Mononuclear cell (primary cell): Measurements from ENCODE around the gene AOC3. TPM values are rescaled to one million over a fixed set of nuclear protein-coding genes. Genes with fewer than 3 reads are reported as not detected.

ENCODE experiments used
- H3K27me3 ChIP-seq: 2 replicates; pipeline ENCODE4 v1.6.0; 2011; ENCODE audit warnings: low read length, control low read depth; ENCODE audit not compliant: insufficient read depth
- H3K4me1 ChIP-seq: 2 replicates; pipeline ENCODE4 v1.5.1; 2011; ENCODE audit warnings: mild to moderate bottlenecking, low read length, control low read depth; ENCODE audit not compliant: insufficient read depth
- H3K4me3 ChIP-seq: 2 replicates; pipeline ENCODE4 v1.5.1; 2011; ENCODE audit warnings: mild to moderate bottlenecking, low read length, moderate library complexity
- H3K9me3 ChIP-seq: 2 replicates; pipeline ENCODE4 v1.5.1; 2011; ENCODE audit warnings: low read depth, mild to moderate bottlenecking, control low read depth, low read length
- total RNA-seq: library from RNA; depleted of rRNA; stranded (reverse); fragments of >200 nt; gene quantifications from one replicate; pipeline ENCODE4 v1.2.3, GENCODE V29; 2012

AOC3 gene, protein sequence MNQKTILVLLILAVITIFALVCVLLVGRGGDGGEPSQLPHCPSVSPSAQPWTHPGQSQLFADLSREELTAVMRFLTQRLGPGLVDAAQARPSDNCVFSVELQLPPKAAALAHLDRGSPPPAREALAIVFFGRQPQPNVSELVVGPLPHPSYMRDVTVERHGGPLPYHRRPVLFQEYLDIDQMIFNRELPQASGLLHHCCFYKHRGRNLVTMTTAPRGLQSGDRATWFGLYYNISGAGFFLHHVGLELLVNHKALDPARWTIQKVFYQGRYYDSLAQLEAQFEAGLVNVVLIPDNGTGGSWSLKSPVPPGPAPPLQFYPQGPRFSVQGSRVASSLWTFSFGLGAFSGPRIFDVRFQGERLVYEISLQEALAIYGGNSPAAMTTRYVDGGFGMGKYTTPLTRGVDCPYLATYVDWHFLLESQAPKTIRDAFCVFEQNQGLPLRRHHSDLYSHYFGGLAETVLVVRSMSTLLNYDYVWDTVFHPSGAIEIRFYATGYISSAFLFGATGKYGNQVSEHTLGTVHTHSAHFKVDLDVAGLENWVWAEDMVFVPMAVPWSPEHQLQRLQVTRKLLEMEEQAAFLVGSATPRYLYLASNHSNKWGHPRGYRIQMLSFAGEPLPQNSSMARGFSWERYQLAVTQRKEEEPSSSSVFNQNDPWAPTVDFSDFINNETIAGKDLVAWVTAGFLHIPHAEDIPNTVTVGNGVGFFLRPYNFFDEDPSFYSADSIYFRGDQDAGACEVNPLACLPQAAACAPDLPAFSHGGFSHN
- total RNA-seq: 0.21 TPM

DNA sequence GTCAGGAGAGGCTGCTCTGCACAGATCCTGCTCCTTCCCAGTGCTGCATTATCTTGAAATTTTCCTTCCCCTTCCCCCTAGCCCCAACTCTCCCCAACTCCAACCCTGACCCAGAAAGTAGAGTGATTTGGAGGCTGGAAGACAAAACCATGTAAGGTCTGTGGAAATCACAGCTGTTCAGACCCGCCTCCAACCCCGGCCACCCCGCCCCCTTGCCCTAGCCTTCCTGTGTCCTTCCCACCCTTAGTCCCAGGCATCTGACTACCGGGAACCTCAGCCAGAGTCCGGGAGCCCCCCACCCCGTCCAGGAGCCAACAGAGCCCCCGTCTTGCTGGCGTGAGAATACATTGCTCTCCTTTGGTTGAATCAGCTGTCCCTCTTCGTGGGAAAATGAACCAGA lies at the start of gene AOC3:
AOC3 (plus strand) TSS at position 246 of the 400 bp plus-strand sequence; CDS start at position 391, 145 bp downstream.
- peaks cover 17% of the 10 kb centered on the region for H3K4me1 ChIP-seq
- no peaks in the 10 kb centered on the region for H3K27me3 ChIP-seq
- H3K4me3 ChIP-seq: no peak within 1 kb of the TSS
- no peaks in the 10 kb centered on the region for H3K9me3 ChIP-seq

GRCh38 chr17:42803074-42803883 lies 47.7 kb upstream of the AOC3 start:
- Histone ChIP-seq H3K9me3 (no peaks in the 10 kb centered on the region), H3K4me3 (no peak overlapping the region), H3K4me1 (peaks cover 5% of the 10 kb centered on the region), H3K27me3 (no peaks in the 10 kb centered on the region)

DNA sequence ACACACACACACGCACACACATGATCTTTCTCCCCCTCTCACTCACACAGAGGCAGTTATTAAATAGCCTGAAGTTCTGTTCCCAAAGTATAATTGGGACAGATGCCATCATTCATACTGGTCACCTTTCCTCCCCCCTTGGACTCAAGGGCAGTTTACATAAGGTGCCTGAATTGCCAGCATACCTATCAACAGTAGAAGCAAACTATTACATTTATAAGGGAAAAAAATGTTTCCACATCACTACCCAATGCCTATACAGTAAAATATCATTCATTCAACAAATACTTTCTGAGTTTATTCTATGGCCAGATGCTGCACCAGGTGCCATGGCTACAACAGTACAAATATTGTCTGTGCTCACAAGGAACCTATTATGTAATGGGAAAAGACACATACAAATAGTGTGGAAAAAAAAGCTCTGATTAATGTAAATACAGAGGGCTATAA lies 46.1 kb upstream of the AOC3 start:
- no peaks in the 10 kb centered on the region for H3K4me1 ChIP-seq
- H3K9me3 ChIP-seq: no peaks in the 10 kb centered on the region
- no peak overlapping the region for H3K4me3 ChIP-seq
- no peaks in the 10 kb centered on the region for H3K27me3 ChIP-seq

GRCh38 chr17:42806249-42806648 lies 44.8 kb upstream of the AOC3 start:
- H3K4me1 ChIP-seq: no peaks in the 10 kb centered on the region
- no peak overlapping the region for H3K4me3 ChIP-seq
- H3K27me3 ChIP-seq: no peaks in the 10 kb centered on the region
- H3K9me3 ChIP-seq: no peaks in the 10 kb centered on the region

DNA sequence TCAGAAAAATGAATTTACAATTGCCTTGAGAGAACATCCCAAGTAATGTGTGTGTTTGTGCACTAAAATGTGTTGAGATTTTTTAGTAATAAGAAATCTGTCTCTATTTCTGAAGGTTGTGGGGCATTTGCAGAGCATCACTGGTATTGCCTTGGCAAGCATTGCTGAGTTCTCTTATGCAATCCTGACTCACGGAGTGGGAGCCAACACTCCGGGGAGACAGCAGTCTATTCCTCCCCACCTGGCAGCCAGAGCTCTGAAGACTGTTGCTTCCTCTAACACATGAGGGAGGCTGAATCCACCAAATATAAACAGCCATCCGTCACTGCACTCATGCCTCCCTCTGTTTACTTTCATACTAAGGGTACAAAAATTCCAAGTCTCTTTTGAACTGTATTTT lies 41.7 kb upstream of the AOC3 start:
- Histone ChIP-seq H3K4me1 (no peaks in the 10 kb centered on the region), H3K4me3 (no peak overlapping the region), H3K27me3 (no peaks in the 10 kb centered on the region), H3K9me3 (no peaks in the 10 kb centered on the region)

DNA sequence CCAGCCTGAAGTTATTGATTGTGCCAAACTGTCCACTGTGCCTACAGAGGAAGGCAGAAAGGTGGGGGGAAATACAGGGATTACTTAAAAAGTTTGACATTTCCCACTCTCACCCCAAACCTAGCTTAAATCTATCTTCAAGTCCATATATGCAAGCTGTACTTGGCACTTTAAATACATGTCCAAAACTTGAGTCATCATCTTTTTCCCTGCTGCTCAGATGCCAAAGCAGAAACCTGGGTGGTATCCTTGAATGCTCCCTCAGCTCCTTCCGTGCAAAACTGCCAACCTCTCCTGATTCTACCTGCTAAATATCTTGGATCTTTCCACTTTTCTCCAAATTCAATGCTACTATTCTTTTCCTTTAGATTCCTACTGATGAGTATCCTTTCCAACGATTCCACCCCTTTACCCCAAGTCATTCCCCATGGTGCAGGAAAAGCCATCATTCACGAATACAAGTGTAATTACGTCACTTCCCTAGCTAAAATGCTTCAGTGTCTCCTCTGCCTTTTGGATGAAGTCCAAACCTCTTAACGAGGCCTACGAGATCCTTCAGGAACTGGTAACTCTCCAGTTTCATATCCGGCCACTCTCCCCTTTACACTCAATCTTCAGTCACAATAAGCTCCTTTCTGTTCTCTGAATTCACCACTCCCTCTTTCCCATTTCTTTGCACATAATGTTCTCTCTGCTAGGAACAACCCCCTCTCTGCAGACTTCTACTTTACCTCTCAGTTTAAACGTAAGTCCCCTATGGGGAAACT lies 36.2 kb upstream of the AOC3 start:
- Histone ChIP-seq H3K27me3 (no peaks in the 10 kb centered on the region), H3K4me1 (no peaks in the 10 kb centered on the region), H3K4me3 (no peak overlapping the region), H3K9me3 (no peaks in the 10 kb centered on the region)

- no peak overlapping the region for H3K4me3 ChIP-seq
- no peaks in the 10 kb centered on the region for H3K9me3 ChIP-seq
- peaks cover 4% of the 10 kb centered on the region for H3K4me1 ChIP-seq
- H3K27me3 ChIP-seq: no peaks in the 10 kb centered on the region
Measured at GRCh38 chr17:42817866-42818265, 33.1 kb upstream of the AOC3 start.

- H3K27me3 ChIP-seq: no peaks in the 10 kb centered on the region
- H3K4me3 ChIP-seq: no peak overlapping the region
- no peaks in the 10 kb centered on the region for H3K9me3 ChIP-seq
- H3K4me1 ChIP-seq: peaks cover 9% of the 10 kb centered on the region
Measured at GRCh38 chr17:42818379-42818778, 32.6 kb upstream of the AOC3 start.

DNA sequence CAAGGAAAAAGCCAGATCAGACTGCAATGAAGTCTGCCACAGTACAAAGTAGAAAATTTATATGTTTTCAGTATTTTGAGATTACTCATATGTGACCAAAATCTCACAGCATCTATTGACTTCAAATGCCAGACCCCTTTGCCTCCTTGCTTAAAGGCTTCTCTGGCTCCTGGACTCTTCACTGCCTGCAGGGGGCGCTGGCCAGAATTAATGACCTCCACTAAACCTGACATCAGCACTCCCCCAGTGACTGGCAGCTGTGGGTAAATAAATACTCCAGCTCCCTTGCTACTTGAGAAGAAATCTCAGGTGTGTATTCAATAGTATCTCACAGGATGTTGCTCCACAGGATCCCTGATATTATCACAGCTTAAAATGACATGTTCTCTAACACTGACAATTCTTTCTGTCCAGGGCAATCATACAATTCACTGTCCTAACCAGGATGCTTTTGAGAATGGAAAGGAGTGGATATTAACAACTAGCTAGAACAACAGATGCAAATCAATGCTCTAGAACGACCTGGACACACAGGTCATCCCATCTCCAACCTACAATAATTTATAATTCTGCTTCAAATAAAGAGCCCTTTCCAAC lies 31.0 kb upstream of the AOC3 start:
- Histone ChIP-seq H3K4me1 (peaks cover 17% of the 10 kb centered on the region), H3K27me3 (no peaks in the 10 kb centered on the region), H3K4me3 (no peak overlapping the region), H3K9me3 (no peaks in the 10 kb centered on the region)

DNA sequence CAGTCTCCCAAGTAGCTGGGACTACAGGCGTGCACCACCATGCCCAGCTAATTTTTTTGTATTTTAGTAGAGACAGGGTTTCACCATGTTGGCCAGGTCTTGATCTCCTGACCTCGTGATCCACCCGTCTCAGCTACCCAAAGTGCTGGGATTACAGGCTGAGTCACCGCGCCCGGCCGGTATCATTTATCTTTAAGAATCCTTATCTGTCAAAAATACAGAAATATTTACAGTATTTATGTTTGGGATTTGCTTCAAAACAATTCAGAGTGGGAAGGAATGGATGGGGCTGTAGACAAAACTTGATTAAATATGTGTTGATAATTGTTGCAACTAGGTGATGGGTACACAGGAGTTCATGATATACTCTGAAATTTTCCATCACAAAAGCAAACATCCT lies 29.8 kb upstream of the AOC3 start:
- H3K4me3 ChIP-seq: no peak overlapping the region
- H3K4me1 ChIP-seq: peaks cover 17% of the 10 kb centered on the region
- H3K27me3 ChIP-seq: no peaks in the 10 kb centered on the region
- H3K9me3 ChIP-seq: no peaks in the 10 kb centered on the region

GRCh38 chr17:42827472-42827871 lies 23.5 kb upstream of the AOC3 start:
- Histone ChIP-seq H3K27me3 (peaks cover 10% of the 10 kb centered on the region), H3K9me3 (no peaks in the 10 kb centered on the region)

DNA sequence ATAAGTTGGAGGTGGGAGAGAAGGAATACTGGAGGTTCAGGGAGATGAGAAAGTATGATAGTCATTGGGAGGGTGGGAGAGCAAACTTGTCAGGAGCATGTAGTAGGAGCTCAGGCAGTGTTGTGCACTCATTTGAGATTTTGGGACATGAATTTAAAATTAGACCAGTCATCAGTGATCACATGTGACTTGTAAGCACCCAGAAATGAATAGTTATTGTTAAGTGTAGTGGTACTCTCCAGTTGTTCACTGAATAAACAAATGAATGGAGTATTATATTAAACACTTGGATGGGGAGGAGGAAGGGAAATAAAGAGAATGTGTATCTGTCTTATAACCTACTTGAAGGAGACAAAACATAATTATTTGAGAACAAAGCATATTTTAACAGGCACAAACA lies 20.0 kb upstream of the AOC3 start:
- Histone ChIP-seq H3K9me3 (no peaks in the 10 kb centered on the region), H3K4me1 (peaks cover 23% of the 10 kb centered on the region), H3K4me3 (no peak overlapping the region), H3K27me3 (peaks cover 10% of the 10 kb centered on the region)

More at GRCh38 chr17:42827472-42827871, 23.5 kb upstream of the AOC3 start:
- H3K4me3 ChIP-seq: no peak overlapping the region
- H3K4me1 ChIP-seq: peaks cover 17% of the 10 kb centered on the region

- Histone ChIP-seq H3K9me3 (no peaks in the 10 kb centered on the region), H3K27me3 (peaks cover 6% of the 10 kb centered on the region), H3K4me3 (peak overlapping the region; percentile 69), H3K4me1 (peaks cover 26% of the 10 kb centered on the region)
Measured at GRCh38 chr17:42832213-42832933, 18.6 kb upstream of the AOC3 start.
